ENCODE measurements around the gene TMEM63C.

The TMEM63C gene

DNA sequence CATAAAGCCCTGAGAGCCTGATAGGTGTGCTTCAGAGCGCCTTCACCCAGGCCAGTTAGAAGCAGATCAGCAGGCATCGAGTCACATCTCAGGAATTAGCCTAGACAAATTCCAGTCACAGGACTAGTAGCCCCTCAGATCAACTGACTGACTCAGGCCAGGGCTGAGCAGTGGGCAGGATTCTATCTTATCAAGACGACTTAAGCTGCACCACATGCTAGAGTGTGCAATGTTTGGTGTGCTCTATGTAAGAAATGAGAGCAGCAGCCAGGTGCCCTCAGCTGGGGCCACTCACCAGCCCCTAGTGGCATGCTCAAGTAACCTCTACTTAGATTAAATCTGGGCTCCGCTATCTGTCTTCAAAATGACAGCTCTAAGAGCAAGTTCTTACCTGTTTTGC lies 109.1 kb downstream of the TMEM63C start:
- DNase-seq (ENCODE audit: extremely low read depth, low read depth) = no peak
- TF ChIP-seq, protein P1, sequence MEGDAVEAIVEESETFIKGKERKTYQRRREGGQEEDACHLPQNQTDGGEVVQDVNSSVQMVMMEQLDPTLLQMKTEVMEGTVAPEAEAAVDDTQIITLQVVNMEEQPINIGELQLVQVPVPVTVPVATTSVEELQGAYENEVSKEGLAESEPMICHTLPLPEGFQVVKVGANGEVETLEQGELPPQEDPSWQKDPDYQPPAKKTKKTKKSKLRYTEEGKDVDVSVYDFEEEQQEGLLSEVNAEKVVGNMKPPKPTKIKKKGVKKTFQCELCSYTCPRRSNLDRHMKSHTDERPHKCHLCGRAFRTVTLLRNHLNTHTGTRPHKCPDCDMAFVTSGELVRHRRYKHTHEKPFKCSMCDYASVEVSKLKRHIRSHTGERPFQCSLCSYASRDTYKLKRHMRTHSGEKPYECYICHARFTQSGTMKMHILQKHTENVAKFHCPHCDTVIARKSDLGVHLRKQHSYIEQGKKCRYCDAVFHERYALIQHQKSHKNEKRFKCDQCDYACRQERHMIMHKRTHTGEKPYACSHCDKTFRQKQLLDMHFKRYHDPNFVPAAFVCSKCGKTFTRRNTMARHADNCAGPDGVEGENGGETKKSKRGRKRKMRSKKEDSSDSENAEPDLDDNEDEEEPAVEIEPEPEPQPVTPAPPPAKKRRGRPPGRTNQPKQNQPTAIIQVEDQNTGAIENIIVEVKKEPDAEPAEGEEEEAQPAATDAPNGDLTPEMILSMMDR (IDR thresholded peaks at IDR 0.05; ENCODE audit: low read depth, low read length, missing control alignments) = peak; percentile 5
- H3K4me3 ChIP-seq (replicated peaks; ENCODE audit: low read depth, low read length) = no peak overlapping the region

DNA sequence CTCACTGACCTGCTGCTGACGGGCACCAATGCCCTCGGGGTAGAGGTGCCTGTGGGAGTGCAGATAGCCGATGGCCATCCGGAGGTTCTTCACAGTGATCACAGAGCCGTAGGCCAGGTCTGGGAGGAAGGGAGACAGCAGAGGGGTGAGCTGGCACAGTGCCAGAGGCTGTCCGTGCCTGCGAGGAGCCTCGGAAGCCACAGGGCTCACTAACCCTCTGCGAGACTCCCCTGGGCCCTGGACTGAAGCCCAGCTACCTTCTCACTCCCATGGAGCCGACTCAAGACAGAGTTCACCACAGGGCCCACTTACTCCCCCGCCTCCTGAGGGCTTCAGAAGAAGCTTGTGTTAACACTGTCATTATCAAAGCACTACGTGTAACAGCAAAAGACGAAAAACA lies 114.6 kb downstream of the TMEM63C start:
- TF ChIP-seq, protein P1 (IDR thresholded peaks at IDR 0.05; ENCODE audit: low read depth, low read length, missing control alignments) = no peak
- no peak for DNase-seq (ENCODE audit: extremely low read depth, low read depth)
- H3K4me3 ChIP-seq (replicated peaks; ENCODE audit: low read depth, low read length) = no peak overlapping the region

DNA sequence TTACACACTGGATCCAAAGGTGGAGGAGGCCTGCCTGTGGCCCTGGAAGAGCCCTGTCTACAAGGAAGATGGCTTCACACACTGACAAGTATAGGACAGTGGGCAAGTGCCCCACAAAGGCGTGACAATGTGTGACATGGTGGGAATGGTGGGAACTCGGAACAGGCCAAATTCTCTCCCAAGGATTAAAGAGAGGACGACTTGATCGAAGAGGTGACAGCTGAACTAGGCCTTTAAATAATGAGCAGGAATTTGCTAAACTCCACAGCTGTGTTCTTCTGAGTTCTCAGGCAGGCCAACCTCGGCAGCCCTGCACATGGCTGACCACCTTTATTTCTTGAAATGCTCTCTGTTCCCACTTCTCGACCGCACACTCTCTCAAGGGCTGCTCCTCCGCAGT lies 115.3 kb downstream of the TMEM63C start:
- H3K4me3 ChIP-seq (replicated peaks; ENCODE audit: low read depth, low read length) = no peak overlapping the region
- TF ChIP-seq, protein P1 (IDR thresholded peaks at IDR 0.05; ENCODE audit: low read depth, low read length, missing control alignments) = no peak
- no peak for DNase-seq (ENCODE audit: extremely low read depth, low read depth)

DNA sequence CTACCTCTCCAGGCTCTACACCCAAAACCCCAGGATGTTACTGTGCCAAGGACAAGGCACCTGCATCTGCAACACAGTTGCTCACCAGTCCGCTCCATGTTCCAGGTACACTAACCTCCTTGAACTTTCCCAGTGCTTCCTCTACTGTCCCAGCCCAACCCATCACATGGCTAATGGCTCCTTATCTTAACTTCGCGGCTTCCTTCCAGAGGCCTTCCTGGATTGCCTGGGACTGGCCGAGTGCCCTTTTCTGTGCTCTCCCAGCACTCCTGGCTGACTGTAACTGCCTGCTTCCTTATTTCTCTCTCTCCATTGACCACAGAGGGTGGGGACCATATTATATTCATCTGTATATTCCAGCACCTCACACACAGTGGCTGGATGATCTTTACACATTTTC lies 118.2 kb downstream of the TMEM63C start:
- no peak overlapping the region for H3K4me3 ChIP-seq (replicated peaks; ENCODE audit: low read depth, low read length)
- no peak for DNase-seq (ENCODE audit: extremely low read depth, low read depth)
- TF ChIP-seq, protein P1 (IDR thresholded peaks at IDR 0.05; ENCODE audit: low read depth, low read length, missing control alignments) = no peak

DNA sequence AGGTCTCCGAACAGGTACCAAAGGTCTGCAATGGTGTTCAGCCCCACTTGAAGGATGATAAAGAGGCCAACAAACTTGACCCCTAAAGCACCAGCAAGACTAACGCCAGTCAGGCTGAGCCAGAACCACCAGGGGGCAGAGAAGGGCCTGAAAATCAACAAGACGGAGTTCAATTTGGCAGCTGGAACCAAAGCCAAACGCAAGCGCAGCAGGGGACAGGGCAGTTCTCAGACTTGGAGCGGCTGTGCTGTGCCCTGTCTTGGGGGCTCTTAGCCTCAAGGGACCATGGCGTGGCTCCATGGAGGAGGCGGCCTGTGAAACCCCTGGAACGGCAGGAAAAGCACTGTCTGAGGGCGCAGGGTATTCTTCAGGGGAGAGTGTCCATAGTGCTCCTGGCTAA lies 119.5 kb downstream of the TMEM63C start:
- DNase-seq (ENCODE audit: extremely low read depth, low read depth) = no peak
- TF ChIP-seq, protein P1 (IDR thresholded peaks at IDR 0.05; ENCODE audit: low read depth, low read length, missing control alignments) = peak; percentile 94
- H3K4me3 ChIP-seq (replicated peaks; ENCODE audit: low read depth, low read length) = no peak overlapping the region

DNA sequence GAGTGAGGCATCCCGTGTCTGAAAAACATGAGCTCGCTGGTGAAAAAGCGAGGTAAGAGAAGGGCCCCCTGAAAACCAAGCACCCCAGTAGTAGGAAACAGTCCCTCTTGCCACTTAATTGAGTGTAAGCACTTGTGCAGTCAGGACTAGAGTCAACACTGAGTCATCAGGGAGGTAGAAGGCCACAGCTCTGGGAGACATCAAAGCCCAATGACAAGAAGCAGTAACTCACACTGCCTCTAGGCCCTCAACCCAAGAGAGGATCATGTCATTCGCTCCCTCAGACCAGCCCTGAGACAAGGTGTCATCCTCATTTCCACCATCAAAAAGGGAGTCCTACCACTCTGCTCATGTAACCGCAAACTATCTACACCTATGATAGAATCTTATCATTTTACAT lies 121.3 kb downstream of the TMEM63C start:
- no peak for DNase-seq (ENCODE audit: extremely low read depth, low read depth)
- H3K4me3 ChIP-seq (replicated peaks; ENCODE audit: low read depth, low read length) = no peak overlapping the region
- TF ChIP-seq, protein P1 (IDR thresholded peaks at IDR 0.05; ENCODE audit: low read depth, low read length, missing control alignments) = no peak

DNA sequence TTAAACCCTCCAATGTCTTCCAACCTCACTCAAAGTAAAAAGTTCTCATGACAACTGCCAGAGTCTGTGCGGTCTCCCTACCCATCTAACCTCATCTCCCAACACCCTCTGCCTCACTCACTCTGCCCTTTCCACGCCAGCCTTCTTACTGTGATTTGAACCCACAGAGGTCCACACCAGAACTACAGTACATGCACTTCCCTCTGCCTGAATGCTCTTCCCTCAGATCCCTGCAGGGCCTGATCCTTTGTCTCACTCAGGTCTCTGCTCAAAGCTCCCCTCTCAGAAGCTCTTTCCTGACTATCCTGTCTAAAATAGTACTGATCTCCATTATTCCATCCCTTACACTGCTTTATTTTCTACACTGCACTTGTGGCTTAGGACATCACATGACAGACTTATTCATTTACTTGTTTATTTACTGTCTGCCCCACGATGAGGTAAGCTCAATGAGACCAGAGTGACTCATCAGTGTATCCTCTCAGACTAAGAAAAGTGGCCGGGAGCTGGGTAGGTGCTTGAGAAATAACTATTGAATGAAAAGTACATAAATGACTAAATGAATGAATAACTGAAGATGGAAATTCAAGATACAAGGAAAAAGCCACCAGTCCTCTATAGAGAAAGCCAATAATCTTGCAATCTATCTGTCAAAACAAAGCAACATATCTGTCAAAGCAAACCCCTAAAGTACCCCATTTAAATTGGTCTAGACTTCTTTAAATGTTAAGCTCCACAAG lies 122.0 kb downstream of the TMEM63C start:
- H3K4me3 ChIP-seq (replicated peaks; ENCODE audit: low read depth, low read length) = no peak overlapping the region
- peak; percentile 56 for DNase-seq (ENCODE audit: extremely low read depth, low read depth)
- TF ChIP-seq, protein P1 (IDR thresholded peaks at IDR 0.05; ENCODE audit: low read depth, low read length, missing control alignments) = no peak

Measured in HFF-Myc (cell line).